ENCODE data around the gene CDRT15. TPM values are rescaled to one million over a fixed set of nuclear protein-coding genes. Genes with fewer than 3 reads are reported as not detected.

Gene CDRT15
- polyA plus RNA-seq, 1 donor (not counting 4 experiments of a cell fraction or from before 2014, with no cell fraction given) = not detected

DNA sequence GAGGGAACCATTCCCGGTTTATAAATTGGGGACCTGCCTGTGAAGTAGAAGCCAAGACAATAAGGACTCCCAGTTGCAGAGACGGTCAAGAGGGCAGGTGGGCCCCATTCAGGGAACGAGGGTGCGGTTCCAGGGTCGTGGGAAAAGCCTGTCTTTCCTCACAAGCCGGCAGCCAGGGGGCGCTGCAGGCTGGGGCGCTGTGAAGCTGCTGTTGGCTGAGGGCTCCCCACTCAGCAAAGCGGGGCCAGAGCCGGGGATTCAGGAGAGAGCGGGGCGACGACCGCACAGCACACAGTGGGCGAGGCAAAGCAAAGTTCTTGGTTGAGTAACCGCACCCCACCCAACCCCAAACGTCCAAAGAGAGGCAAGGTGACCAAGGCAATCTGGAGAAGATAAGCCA is 24.9 kb downstream of the CDRT15 start:
- Histone ChIP-seq H2AFZ (ENCODE audit: control insufficient read depth, low read length) (no peak overlapping the region), H3K4me2 (ENCODE audit: control insufficient read depth, extremely low read depth, insufficient read depth, low read depth, low read length) (no peak overlapping the region), H3K27ac (ENCODE audit: control insufficient read depth, insufficient read depth, low read length) (no peak overlapping the region), H4K20me1 (ENCODE audit: control insufficient read depth, extremely low read depth, insufficient read depth, low read length) (peaks cover 3% of the 10 kb centered on the region), H3K4me3 (ENCODE audit: control insufficient read depth in 2 of 3, extremely low read depth in 1 of 3, insufficient read depth in 2 of 3, low read depth in 1 of 3, low read length in 3 of 3) (no peak overlapping the region), H3K9ac (ENCODE audit: control insufficient read depth, extremely low read depth, insufficient read depth, low read length) (no peak overlapping the region), H3K4me1 (ENCODE audit: control insufficient read depth, extremely low read depth, insufficient read depth, low read length) (no peaks in the 10 kb centered on the region), H3K79me2 (ENCODE audit: control insufficient read depth, insufficient read depth, low read length) (no peaks in the 10 kb centered on the region), H3K9me3 (ENCODE audit: control insufficient read depth, low read depth, low read length) (no peaks in the 10 kb centered on the region), H3K27me3 (ENCODE audit: control insufficient read depth, extremely low read depth, insufficient read depth, low read length) (no peaks in the 10 kb centered on the region), H3K9me1 (ENCODE audit: control insufficient read depth, extremely low read depth, insufficient read depth, low read length) (peaks cover 2% of the 10 kb centered on the region), H3K36me3 (ENCODE audit: control insufficient read depth in 2 of 2, extremely low read depth in 1 of 2, insufficient read depth in 2 of 2, low read length in 2 of 2) (peaks cover 0 to 4% of the 10 kb centered on the region in 2 experiments)
- dilution Hi-C loops (cut with MboI; ENCODE audit: extremely low pct_ligation_motif_present, low sequenced_read_pairs) = no loop called here
- TF ChIP-seq, protein P1, sequence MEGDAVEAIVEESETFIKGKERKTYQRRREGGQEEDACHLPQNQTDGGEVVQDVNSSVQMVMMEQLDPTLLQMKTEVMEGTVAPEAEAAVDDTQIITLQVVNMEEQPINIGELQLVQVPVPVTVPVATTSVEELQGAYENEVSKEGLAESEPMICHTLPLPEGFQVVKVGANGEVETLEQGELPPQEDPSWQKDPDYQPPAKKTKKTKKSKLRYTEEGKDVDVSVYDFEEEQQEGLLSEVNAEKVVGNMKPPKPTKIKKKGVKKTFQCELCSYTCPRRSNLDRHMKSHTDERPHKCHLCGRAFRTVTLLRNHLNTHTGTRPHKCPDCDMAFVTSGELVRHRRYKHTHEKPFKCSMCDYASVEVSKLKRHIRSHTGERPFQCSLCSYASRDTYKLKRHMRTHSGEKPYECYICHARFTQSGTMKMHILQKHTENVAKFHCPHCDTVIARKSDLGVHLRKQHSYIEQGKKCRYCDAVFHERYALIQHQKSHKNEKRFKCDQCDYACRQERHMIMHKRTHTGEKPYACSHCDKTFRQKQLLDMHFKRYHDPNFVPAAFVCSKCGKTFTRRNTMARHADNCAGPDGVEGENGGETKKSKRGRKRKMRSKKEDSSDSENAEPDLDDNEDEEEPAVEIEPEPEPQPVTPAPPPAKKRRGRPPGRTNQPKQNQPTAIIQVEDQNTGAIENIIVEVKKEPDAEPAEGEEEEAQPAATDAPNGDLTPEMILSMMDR (optimal IDR thresholded peaks at IDR 0.05 in 1 of 3, IDR thresholded peaks at IDR 0.05 in 1 of 3, conservative IDR thresholded peaks at IDR 0.05 in 1 of 3; ENCODE audit: extremely low read depth in 1 of 3, insufficient read depth in 2 of 3, low read length in 3 of 3) = peak; percentile 16 to 43 (median 17)
- TF ChIP-seq EZH2 (IDR thresholded peaks at IDR 0.05; ENCODE audit: low read length) = no peak
- DNase-seq (ENCODE audit: low read depth, low spot score) (no peak), FAIRE-seq (no peak)

DNA sequence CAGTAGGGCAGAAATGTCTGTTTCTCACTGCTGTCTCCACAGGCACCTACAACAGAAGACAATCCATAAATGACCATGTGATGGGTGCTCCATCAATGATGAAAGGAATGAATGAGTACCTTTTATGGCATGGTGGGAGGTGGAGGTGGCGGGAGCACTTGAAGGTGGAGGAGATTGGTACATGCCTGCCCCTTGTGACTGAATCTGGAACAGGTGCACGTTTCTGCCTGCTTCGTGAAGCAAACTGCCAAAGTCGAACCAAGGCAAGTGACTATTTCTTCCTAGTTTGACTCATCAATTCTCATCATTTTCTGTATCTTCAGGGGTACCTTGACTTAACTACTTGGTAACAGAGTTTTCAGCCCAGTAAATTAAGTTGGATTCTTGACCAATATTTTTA is 25.4 kb downstream of the CDRT15 start:
- peaks cover 2% of the 10 kb centered on the region for H3K9me1 ChIP-seq (ENCODE audit: control insufficient read depth, extremely low read depth, insufficient read depth, low read length)
- peaks cover 0 to 4% of the 10 kb centered on the region in 2 experiments for H3K36me3 ChIP-seq (ENCODE audit: control insufficient read depth in 2 of 2, extremely low read depth in 1 of 2, insufficient read depth in 2 of 2, low read length in 2 of 2)
- DNase-seq (ENCODE audit: low read depth, low spot score) (no peak), FAIRE-seq (no peak)
- no peak overlapping the region for H3K4me2 ChIP-seq (ENCODE audit: control insufficient read depth, extremely low read depth, insufficient read depth, low read depth, low read length)
- peaks cover 8% of the 10 kb centered on the region for H4K20me1 ChIP-seq (ENCODE audit: control insufficient read depth, extremely low read depth, insufficient read depth, low read length)
- no peaks in the 10 kb centered on the region for H3K79me2 ChIP-seq (ENCODE audit: control insufficient read depth, insufficient read depth, low read length)
- H3K27me3 ChIP-seq (ENCODE audit: control insufficient read depth, extremely low read depth, insufficient read depth, low read length) = no peaks in the 10 kb centered on the region
- H3K9ac ChIP-seq (ENCODE audit: control insufficient read depth, extremely low read depth, insufficient read depth, low read length) = no peak overlapping the region
- TF ChIP-seq, protein P1 (optimal IDR thresholded peaks at IDR 0.05 in 1 of 3, IDR thresholded peaks at IDR 0.05 in 1 of 3, conservative IDR thresholded peaks at IDR 0.05 in 1 of 3; ENCODE audit: extremely low read depth in 1 of 3, insufficient read depth in 2 of 3, low read length in 3 of 3) = no peak
- TF ChIP-seq EZH2 (IDR thresholded peaks at IDR 0.05; ENCODE audit: low read length) = no peak
- no peaks in the 10 kb centered on the region for H3K9me3 ChIP-seq (ENCODE audit: control insufficient read depth, low read depth, low read length)
- H3K4me1 ChIP-seq (ENCODE audit: control insufficient read depth, extremely low read depth, insufficient read depth, low read length) = peaks cover 4% of the 10 kb centered on the region
- no peak overlapping the region for H3K27ac ChIP-seq (ENCODE audit: control insufficient read depth, insufficient read depth, low read length)
- no peak overlapping the region for H2AFZ ChIP-seq (ENCODE audit: control insufficient read depth, low read length)
- H3K4me3 ChIP-seq (ENCODE audit: control insufficient read depth in 2 of 3, extremely low read depth in 1 of 3, insufficient read depth in 2 of 3, low read depth in 1 of 3, low read length in 3 of 3) = no peak overlapping the region
- dilution Hi-C loops (cut with MboI; ENCODE audit: extremely low pct_ligation_motif_present, low sequenced_read_pairs) = no loop called here
